Inferior parietal cortex (tissue), 1 donor: ENCODE measurements around the gene BRIP1.
"Not testable (repeated sequence)": the region's sequence is repeated elsewhere in the genome, so short reads cannot be mapped to it uniquely, and the experiment has no call there.

Source experiments
- DNase-seq: peaks from one replicate; pipeline ENCODE4 v3.0.0-alpha.2; 2016; ENCODE audit errors: extremely low spot score

The BRIP1 gene

DNA sequence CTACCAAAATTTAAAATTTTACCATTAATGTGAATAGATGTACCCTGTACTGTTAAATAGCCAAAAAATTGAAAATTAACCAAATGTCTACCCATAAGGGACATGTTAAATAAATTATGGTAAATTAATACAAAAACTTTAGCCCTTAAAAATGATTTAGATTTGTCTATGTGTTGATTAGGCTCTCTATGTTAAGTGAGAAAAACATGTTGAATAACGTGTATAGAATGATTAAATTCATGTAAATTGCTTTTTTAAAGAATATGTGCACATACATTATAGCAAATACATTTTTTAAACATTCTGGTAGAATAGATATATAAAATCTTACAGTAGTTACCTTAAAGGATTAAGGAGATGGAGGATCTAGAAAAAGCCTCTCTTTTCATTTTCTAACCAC, 59.5 kb downstream of the BRIP1 start:
- no peak for DNase-seq

DNA sequence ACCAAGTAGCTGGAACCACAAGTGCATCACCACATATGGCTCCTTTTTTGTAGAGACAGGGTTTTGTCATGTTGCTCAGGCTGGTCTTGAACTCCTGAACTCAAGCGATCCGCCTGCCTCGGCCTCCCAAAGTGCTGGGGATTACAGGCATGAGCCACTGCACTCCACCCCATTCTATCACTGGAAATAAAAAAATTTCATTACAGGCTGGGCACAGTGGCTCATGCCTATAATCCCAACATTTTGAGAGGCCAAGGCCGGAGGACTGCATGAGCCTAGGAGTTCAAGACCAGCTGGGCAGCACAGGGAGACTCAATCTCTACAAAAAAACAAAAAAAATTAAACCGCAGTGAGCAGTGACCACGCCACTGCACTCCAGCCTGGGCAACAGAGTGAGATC, 60.1 kb downstream of the BRIP1 start:
- DNase-seq = no peak

DNA sequence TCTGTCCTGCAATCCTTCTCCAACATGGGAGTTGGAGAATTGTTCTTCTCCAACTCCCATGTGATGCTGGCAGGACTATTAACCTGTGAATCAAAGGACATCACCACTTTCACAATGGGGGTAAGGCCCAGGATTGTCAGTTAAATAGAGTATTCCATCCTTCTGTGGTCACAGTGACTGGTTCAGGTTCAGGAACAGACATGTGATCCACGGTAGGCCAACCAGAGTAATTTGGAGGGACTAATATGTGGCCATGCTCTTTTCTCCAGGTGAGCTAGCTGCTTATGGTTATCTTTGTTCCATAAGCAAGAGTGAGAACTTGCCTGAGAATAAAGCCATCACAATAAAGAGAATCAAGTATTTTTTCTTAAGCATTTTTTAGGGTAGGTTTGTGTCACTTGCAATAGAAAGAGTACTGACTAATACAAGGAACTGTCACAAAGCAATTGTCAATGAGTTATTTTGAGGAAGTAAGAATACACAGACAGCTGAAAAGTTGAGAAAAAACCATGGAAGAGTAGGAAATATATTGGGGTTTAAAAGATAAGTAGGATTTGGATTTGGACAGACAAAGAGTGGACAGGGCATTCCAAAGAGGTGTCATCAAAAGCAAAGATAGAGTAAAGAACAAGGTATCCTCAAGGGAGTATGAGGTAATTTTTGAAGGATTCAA, 63.4 kb downstream of the BRIP1 start:
- DNase-seq = no peak

DNA sequence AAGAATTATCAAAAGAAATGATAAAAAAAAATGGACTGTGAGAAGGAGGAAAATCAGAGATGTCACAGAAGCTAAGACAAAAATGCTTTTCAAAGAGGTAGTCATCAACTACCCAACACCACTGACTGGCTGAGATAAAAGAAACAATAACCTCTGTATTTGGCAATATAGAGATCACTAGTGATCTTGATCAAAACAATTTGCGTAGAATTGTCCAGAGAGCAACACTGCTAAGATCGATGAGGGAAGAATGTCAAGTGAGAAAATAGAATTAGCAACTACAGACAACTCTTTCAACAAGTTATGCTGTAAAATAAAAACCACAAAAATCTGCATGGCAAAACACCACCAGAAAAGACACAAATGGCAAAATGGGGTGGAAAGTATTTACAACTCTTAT, 66.0 kb downstream of the BRIP1 start:
- DNase-seq = no peak

DNA sequence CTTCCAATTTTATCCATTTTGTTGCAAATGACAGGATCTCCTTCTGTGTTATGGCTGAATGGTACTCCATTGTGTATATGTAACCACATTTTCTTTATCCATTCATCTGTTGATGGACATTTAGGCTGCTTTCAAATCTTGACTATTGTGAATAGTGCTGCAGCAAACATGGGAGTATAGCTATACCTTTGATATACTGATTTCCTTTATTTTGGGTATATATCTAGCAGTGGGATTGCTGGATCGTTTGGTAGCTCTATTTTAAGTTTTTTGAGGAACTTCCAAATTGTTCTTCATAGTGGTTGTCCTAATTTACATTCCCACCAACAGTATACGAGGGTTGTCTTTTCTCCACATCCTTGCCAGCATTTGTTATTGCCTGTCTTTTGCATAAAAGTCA, 67.8 kb downstream of the BRIP1 start:
- DNase-seq = no peak

DNA sequence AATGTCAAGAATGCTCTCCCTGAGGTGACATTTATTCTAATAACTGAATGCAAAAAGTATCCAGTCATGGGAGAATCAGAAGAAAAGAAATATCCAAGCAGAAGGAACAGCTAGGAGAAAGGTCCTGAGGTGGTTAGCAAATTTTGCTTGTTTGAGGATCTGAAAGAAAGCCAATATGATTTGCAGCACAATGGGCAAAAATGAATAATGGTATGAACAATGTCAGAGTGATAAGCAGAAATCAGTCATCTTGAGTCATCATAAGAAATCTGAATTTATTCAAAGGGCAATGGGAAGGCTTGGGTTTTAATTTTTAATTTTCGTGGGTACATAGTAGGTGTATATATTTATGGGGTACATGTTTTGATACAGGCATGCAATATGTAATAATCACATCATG, 68.5 kb downstream of the BRIP1 start:
- DNase-seq = no peak

DNA sequence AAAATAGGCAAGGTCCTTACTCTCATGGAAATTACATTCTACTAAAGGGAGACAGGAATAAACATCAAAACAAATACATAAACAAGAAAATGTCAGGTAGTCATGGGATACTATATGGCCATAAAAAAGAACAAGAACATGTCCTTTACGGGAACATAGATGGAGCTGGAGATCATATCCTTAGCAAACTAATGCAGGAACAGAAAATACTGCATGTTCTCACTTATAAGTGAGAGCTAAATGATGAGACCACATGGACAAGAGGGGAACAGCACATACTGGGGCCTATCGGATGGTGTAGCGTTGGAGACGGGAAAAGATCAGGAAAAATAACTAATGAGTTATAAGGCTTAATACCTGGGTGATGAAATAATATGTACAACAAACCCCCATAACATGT, 69.1 kb downstream of the BRIP1 start:
- no peak for DNase-seq

DNA sequence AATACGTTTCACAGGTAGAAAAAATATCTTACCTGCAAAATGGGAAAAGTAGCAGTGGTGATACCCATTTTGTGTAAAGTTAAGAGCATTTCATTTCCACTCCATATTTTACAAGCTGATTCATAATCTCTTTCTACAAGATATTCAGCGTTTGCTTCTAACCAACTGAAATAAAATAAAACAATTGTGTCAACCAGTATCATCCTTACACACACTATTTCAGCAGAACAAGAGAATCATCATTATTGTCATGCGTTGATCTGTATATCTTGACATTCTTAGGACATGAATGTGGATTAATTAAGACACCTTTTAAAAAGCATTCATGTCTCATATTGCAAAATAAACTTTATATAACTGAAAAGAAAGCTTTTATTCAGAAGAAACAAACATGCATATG, 69.8 kb downstream of the BRIP1 start:
- DNase-seq = no peak

DNA sequence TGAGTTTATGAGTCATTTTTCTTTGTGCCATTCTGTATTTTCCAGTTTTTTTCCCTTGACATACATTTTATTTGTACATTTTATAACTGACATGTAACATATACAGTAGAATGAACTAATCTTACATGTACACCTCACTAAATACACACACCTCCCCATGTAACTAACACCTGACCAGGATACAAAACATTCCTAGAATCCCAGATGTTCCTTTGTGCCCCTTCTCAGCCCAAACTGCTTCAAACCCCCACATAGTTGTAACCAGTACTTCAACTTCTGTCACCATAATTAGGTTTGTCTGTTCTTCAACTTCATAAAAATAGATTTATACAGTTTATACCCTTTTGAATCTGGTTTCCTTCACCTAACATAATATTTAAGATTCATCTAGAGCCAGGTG, 73.5 kb downstream of the BRIP1 start:
- no peak for DNase-seq

- no peak for DNase-seq
Measured at GRCh38 chr17:61786088-61786487, 77.2 kb downstream of the BRIP1 start.

- no peak for DNase-seq
Measured at GRCh38 chr17:61784510-61784909, 78.8 kb downstream of the BRIP1 start.

- DNase-seq = no peak
Measured at GRCh38 chr17:61783556-61784304, 79.6 kb downstream of the BRIP1 start.

DNA sequence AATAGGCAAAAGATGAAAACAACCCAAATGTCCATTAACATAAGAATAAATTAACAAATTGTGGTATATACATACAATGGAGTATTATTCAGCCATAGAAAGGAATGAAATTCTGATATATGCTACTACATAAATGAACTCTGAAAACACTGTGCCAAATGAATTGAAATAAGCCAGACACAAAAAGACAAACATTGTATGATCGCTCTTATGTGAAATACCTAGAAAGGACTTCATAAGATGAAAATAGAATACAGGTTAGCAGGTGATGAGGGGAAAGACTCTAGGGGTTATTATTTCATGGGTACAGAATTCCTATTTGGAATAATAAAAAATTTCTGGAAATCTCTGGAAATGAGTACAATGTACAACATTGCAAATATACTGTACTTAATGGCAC, 80.2 kb downstream of the BRIP1 start:
- no peak for DNase-seq

GRCh38 chr17:61782683-61783082, 80.6 kb downstream of the BRIP1 start:
- DNase-seq = no peak

- no peak for DNase-seq
Measured at GRCh38 chr17:61775364-61775763, 88.0 kb downstream of the BRIP1 start.

- no peak for DNase-seq
Measured at GRCh38 chr17:61774724-61775123, 88.6 kb downstream of the BRIP1 start.

DNA sequence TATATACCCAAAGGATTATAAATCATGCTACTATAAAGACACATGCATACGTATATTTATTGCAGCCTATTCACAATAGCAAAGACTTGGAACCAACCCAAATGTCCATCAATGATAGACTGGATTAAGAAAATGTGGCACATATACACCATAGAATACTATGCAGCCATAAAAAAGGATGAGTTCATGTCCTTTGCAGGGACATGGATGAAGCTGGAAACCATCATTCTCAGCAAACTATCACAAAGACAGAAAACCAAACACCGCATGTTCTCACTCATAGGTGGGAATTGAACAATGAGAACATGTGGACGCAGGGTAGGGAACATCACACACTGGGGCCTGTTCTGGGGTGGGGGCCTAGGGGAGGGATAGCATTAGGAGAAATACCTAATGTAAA, 89.2 kb downstream of the BRIP1 start:
- DNase-seq = not testable (repeated sequence)

DNA sequence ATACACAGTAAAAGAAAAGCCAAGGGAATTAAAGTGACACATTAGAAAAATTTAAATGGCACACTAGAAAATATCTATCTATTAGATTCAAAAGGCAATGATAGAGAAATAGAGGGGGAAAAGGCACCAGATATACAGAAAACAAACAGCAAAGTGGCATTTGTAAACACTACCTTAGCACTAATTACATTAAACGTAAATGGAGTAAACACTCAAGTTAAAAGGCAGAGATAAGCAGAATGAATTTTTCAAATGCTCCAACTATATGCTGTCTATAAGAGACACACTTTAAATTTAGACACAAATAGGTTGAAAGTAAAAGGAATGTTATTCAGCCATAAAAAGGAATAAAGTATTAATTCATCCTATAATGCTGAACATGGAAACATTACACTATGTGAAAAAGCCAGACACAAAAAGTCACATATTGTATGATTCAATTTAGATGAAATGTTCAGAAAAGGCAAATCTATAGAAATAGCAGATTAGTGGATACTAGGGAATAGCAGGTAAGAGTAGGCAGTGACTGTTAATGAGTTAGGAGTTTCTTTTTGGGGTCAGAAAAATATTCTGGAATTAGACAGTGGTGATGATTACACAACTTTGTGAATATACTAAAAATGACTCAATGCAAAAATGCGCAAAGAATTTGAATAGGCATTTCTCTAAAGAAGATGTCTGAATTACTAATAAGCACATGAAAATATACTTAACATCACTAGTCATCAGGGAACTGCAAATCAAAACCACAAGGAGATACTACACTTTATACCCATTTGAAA, 92.4 kb downstream of the BRIP1 start:
- DNase-seq = no peak

GRCh38 chr17:61770043-61770442, 93.3 kb downstream of the BRIP1 start:
- DNase-seq = no peak

GRCh38 chr17:61768405-61768804, 94.9 kb downstream of the BRIP1 start:
- DNase-seq = no peak

DNA sequence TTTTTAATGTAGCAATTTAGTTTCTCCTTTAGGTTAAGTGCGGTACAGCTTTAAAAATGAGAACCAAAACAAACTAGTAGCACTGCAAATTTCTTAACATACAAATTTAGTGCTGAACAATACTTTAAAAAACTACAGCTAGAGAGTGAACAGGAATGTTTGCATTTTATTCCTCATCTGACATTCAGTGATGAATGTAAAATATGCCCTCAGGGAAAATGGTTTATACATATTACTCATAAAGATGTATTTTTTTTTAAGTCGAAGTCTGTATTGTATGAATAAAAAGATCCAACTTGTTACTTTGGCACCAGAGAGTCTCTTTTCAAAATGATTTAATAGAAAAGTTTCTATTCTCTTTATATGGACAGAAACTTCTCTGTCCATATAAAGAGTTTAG, 96.8 kb downstream of the BRIP1 start:
- no peak for DNase-seq

DNA sequence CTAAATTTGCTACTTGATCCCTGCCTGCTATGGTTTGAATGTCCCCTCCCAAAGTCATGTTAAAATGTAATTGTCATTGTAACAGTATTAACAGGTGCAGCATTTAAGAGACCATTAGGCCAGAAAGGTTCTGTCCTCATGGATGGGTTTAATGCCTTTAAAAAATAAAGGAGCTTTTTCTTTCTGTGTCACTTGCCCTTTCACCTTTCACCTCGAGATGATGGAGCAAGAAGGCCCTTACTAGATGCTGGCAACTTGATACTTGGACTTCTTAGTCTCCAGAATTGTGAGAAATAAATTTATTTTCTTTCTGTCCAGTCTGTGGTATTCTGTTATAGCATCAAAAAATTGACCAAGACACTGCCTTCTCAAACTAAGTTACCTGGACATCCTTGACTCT, 98.5 kb downstream of the BRIP1 start:
- no peak for DNase-seq

DNA sequence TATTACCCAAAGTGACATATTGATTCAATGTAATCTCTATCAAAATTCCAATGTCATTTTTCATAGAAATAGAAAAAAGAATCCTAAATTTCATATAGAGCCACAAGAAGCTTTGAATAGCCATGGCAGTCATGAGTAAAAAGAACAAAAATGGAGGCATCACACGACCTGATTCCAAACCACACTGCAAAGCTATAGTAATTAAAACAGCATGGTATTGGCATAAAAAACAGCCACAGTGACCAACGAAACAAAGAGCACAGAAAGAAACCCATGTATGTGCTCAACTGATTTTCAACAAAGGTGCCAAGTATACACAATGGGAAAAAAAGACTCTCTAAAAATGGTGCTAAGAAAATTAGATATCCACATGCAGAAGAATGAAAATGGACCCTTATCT, 101.5 kb downstream of the BRIP1 start:
- no peak for DNase-seq
